SK-N-SH (cell line): Measurements from ENCODE around the gene SLC45A1. TPM values are rescaled to one million over a fixed set of nuclear protein-coding genes. Genes with fewer than 3 reads are reported as not detected.

Source experiments
- CTCF ChIA-PET: fragments of 300-600, 350-600 bp; formaldehyde crosslinking; extraction: SDS; loops from one replicate; lab custom pipeline; 2021; lab: Yijun Ruan, JAX
- POLR2A ChIA-PET: fragments of 350-600 bp; sonication (Branson Sonifier 250); formaldehyde crosslinking; extraction: SDS; loops from one replicate; lab custom pipeline; 2020; ENCODE audit warnings: antibody characterized with exemption, inconsistent platforms; lab: Yijun Ruan, JAX
- DNase-seq: peaks from one replicate; pipeline ENCODE4 v3.0.0; 2012
- H2AFZ ChIP-seq: fragments of 200-600 bp; sonication (generic); 2 replicates; pipeline ENCODE4 v1.8.1; 2016; ENCODE audit warnings: antibody characterized with exemption, mild to moderate bottlenecking, low read depth
- H3F3A ChIP-seq: fragments of 200-600 bp; sonication (generic); replicated peaks from 2 replicates; pipeline ENCODE3; 2016; ENCODE audit warnings: antibody characterized with exemption, mild to moderate bottlenecking; ENCODE audit not compliant: insufficient read depth
- H3K27ac ChIP-seq, 2 experiments: fragments of 200-500 bp in 1 of 2; fragments of 200-600 bp in 1 of 2; sonication (Bioruptor generic) in 1 of 2; sonication (generic), shearing (Covaris generic) in 1 of 2; 2 replicates each; pipeline versions ENCODE4 v1.5.1 to v1.6.1; 2014 to 2016; ENCODE audit warnings: low read depth in 2 of 2, inconsistent platforms in 1 of 2, low read length in 1 of 2, mild to moderate bottlenecking in 1 of 2, mixed read lengths in 1 of 2
- H3K27me3 ChIP-seq: fragments of 200-600 bp; sonication (generic), shearing (Covaris generic); 2 replicates; pipeline ENCODE4 v1.6.1; 2016; ENCODE audit warnings: mixed run types; ENCODE audit not compliant: insufficient read depth
- H3K36me3 ChIP-seq, 2 experiments: fragments of 200-500 bp in 1 of 2; fragments of 200-600 bp in 1 of 2; sonication (Bioruptor generic) in 1 of 2; sonication (generic) in 1 of 2; replicated peaks in 1 of 2; 2 replicates each; pipeline versions ENCODE3 to v1.5.1; 2014 to 2016; ENCODE audit warnings: low read length in 1 of 2, mild to moderate bottlenecking in 1 of 2; ENCODE audit not compliant: insufficient read depth in 2 of 2, control insufficient read depth in 1 of 2
- H3K4me1 ChIP-seq, 2 experiments: fragments of 200-500 bp in 1 of 2; fragments of 200-600 bp in 1 of 2; sonication (Bioruptor generic) in 1 of 2; sonication (generic), shearing (Covaris generic) in 1 of 2; 2 replicates each; pipeline versions ENCODE4 v1.5.1 to v1.6.1; 2014 to 2016; ENCODE audit warnings: low read depth in 1 of 2, low read length in 1 of 2, mixed run types in 1 of 2; ENCODE audit not compliant: insufficient read depth in 2 of 2, control insufficient read depth in 1 of 2
- H3K4me2 ChIP-seq: fragments of 200-600 bp; sonication (generic), shearing (Covaris generic); 2 replicates; pipeline ENCODE4 v1.6.1; 2017; ENCODE audit warnings: mixed run types
- H3K4me3 ChIP-seq, 2 experiments: fragments of 200-500 bp in 1 of 2; fragments of 200-600 bp in 1 of 2; sonication (Bioruptor generic) in 1 of 2; sonication (generic), shearing (Covaris generic) in 1 of 2; 2 replicates each; pipeline versions ENCODE4 v1.5.1 to v1.8.1; 2014 to 2016; ENCODE audit warnings: low read depth in 2 of 2, inconsistent platforms in 1 of 2, low read length in 1 of 2, mild to moderate bottlenecking in 1 of 2, mixed read lengths in 1 of 2, moderate library complexity in 1 of 2
- H3K79me2 ChIP-seq: fragments of 200-600 bp; sonication (generic); 2 replicates; pipeline ENCODE4 v1.8.1; 2017; ENCODE audit warnings: mild to moderate bottlenecking; ENCODE audit not compliant: insufficient read depth
- H3K9ac ChIP-seq: fragments of 200-600 bp; sonication (generic); 2 replicates; pipeline ENCODE4 v1.6.1; 2017; ENCODE audit warnings: mixed run types
- H3K9me2 ChIP-seq: fragments of 200-600 bp; sonication (generic); 2 replicates; pipeline ENCODE4 v1.6.1; 2017; ENCODE audit warnings: mixed run types
- H3K9me3 ChIP-seq: fragments of 200-600 bp; sonication (generic); 2 replicates; pipeline ENCODE4 v1.6.1; 2017; ENCODE audit warnings: mixed run types, mild to moderate bottlenecking, moderate library complexity
- H4K20me1 ChIP-seq: fragments of 200-600 bp; sonication (generic); 2 replicates; pipeline ENCODE4 v1.6.1; 2017; ENCODE audit warnings: mild to moderate bottlenecking, mixed run types; ENCODE audit not compliant: insufficient read depth
- ELF1 ChIP-seq: IDR thresholded peaks from 2 replicates; pipeline ENCODE4 v1.4.0; 2012
- EZH2phosphoT487 ChIP-seq: fragments of 200-600 bp; sonication (generic); IDR thresholded peaks from 2 replicates; pipeline ENCODE4 v1.6.1; 2017; ENCODE audit warnings: low read depth, mixed run types, mild to moderate bottlenecking, antibody characterized with exemption, moderate library complexity, borderline replicate concordance
- FOSL2 ChIP-seq: IDR thresholded peaks from 2 replicates; pipeline ENCODE4 v1.4.0; 2012; ENCODE audit warnings: low read depth, mild to moderate bottlenecking, moderate library complexity, borderline replicate concordance
- FOXM1 ChIP-seq: IDR thresholded peaks from 2 replicates; pipeline ENCODE4 v1.4.0; 2012; ENCODE audit warnings: low read depth, mild to moderate bottlenecking
- GATA2 ChIP-seq: sonication (generic); formaldehyde crosslinking; IDR thresholded peaks from 2 replicates; pipeline ENCODE4 v1.5.0; 2020; ENCODE audit warnings: mild to moderate bottlenecking, missing genetic modification reagents
- IRF3 ChIP-seq: fragments of 150-350 bp; IDR thresholded peaks from 2 replicates; pipeline ENCODE4 v1.6.1; 2016; ENCODE audit warnings: mild to moderate bottlenecking, low read depth, low read length
- JUND ChIP-seq: IDR thresholded peaks from 2 replicates; pipeline ENCODE4 v1.4.0; 2012
- MEF2A ChIP-seq: IDR thresholded peaks from 2 replicates; pipeline ENCODE4 v1.4.0; 2012; ENCODE audit warnings: low read depth, borderline replicate concordance
- NRF1 ChIP-seq: IDR thresholded peaks from 2 replicates; pipeline ENCODE4 v1.6.1; 2012; ENCODE audit warnings: low read depth, mild to moderate bottlenecking, low read length
- POLR2AphosphoS5 ChIP-seq: IDR thresholded peaks from 2 replicates; pipeline ENCODE4 v1.6.1; 2012; ENCODE audit warnings: low read depth, low read length
- RCOR1 ChIP-seq: fragments of 150-350 bp; IDR thresholded peaks from 2 replicates; pipeline ENCODE4 v1.6.1; 2017; ENCODE audit warnings: antibody characterized with exemption, low read length
- RXRA ChIP-seq: IDR thresholded peaks from 2 replicates; pipeline ENCODE4 v1.4.0; 2012; ENCODE audit warnings: low read depth, mild to moderate bottlenecking, borderline replicate concordance
- SIN3A ChIP-seq: IDR thresholded peaks from 2 replicates; pipeline ENCODE4 v1.6.1; 2012; ENCODE audit warnings: low read depth, mild to moderate bottlenecking, low read length, moderate library complexity, borderline replicate concordance
- SMC3 ChIP-seq: IDR thresholded peaks from 2 replicates; pipeline ENCODE4 v1.6.1; 2012; ENCODE audit warnings: low read depth, low read length, improper control_type of control experiment
- USF1 ChIP-seq: IDR thresholded peaks from 2 replicates; pipeline ENCODE4 v1.4.0; 2012; ENCODE audit warnings: low read depth, borderline replicate concordance
- USF2 ChIP-seq: fragments of 150-350 bp; IDR thresholded peaks from 2 replicates; pipeline ENCODE4 v1.6.1; 2017; ENCODE audit warnings: antibody characterized with exemption, low read length, low read depth, borderline replicate concordance
- YY1 ChIP-seq: IDR thresholded peaks from 2 replicates; pipeline ENCODE4 v1.4.0; 2012; ENCODE audit warnings: low read depth, mild to moderate bottlenecking
- WGBS: methylation state at CpG from one replicate; pipeline ENCODE4 v1.1.6; 2017; ENCODE audit warnings: low lambda C conversion rate; 5-methylcytosine and 5-hydroxymethylcytosine counted together
- polyA plus RNA-seq, 3 experiments: library from polyadenylated mRNA; depleted of rRNA; stranded (reverse); fragments of >200 nt; gene quantifications; 2 replicates each; pipeline ENCODE4 v1.2.3, GENCODE V29; 2012
- TF ChIP-seq, protein P1 (sequence below): IDR thresholded peaks from 2 replicates; pipeline ENCODE4 v1.6.1; 2012; ENCODE audit warnings: mild to moderate bottlenecking, low read depth, low read length, moderate library complexity
- TF ChIP-seq, protein P2 (sequence below): IDR thresholded peaks from 2 replicates; pipeline ENCODE4 v1.4.0; 2012; ENCODE audit warnings: low read depth

SLC45A1 gene
- polyA plus RNA-seq, 1 of the 3 experiments (the other 2 are of a cell fraction) = 2.5 TPM

- TF ChIP-seq, protein P1, sequence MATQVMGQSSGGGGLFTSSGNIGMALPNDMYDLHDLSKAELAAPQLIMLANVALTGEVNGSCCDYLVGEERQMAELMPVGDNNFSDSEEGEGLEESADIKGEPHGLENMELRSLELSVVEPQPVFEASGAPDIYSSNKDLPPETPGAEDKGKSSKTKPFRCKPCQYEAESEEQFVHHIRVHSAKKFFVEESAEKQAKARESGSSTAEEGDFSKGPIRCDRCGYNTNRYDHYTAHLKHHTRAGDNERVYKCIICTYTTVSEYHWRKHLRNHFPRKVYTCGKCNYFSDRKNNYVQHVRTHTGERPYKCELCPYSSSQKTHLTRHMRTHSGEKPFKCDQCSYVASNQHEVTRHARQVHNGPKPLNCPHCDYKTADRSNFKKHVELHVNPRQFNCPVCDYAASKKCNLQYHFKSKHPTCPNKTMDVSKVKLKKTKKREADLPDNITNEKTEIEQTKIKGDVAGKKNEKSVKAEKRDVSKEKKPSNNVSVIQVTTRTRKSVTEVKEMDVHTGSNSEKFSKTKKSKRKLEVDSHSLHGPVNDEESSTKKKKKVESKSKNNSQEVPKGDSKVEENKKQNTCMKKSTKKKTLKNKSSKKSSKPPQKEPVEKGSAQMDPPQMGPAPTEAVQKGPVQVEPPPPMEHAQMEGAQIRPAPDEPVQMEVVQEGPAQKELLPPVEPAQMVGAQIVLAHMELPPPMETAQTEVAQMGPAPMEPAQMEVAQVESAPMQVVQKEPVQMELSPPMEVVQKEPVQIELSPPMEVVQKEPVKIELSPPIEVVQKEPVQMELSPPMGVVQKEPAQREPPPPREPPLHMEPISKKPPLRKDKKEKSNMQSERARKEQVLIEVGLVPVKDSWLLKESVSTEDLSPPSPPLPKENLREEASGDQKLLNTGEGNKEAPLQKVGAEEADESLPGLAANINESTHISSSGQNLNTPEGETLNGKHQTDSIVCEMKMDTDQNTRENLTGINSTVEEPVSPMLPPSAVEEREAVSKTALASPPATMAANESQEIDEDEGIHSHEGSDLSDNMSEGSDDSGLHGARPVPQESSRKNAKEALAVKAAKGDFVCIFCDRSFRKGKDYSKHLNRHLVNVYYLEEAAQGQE = no peak
- TF ChIP-seq MEF2A = no peak
These were observed 60.3 kb downstream of the SLC45A1 start (continued) for GRCh38 chr1:8378178-8378577.

GRCh38 chr1:8378981-8379470 is 61.1 kb downstream of the SLC45A1 start:
- Histone ChIP-seq H3K27me3 (no peaks in the 10 kb centered on the region), H3K4me1 (peaks cover 8 to 33% of the 10 kb centered on the region in 2 experiments), H3K9me2 (no peaks in the 10 kb centered on the region), H3K9ac (no peak overlapping the region), H3F3A (peaks cover under 1% of the 10 kb centered on the region), H3K79me2 (peaks cover 70% of the 10 kb centered on the region), H3K4me3 (no peak overlapping the region), H2AFZ (no peak overlapping the region), H3K4me2 (no peak overlapping the region), H3K36me3 (peaks cover 0 to 16% of the 10 kb centered on the region in 2 experiments), H3K9me3 (no peaks in the 10 kb centered on the region), H3K27ac (no peak overlapping the region), H4K20me1 (peaks cover 34% of the 10 kb centered on the region; the same call in 1 of the 2 replicates)
- over 99% methylated on average over 6 of the region's 10 CpGs for WGBS
- no peak for DNase-seq
- TF ChIP-seq POLR2AphosphoS5 = no peak
- no peak for TF ChIP-seq JUND
- TF ChIP-seq USF1 = no peak
- no peak for TF ChIP-seq IRF3
- no peak for TF ChIP-seq SMC3
- no peak for TF ChIP-seq NRF1
- no peak for TF ChIP-seq USF2
- no peak for TF ChIP-seq FOXM1
- TF ChIP-seq FOSL2 = no peak
- TF ChIP-seq GATA2 = no peak
- no peak for TF ChIP-seq RXRA
- no peak for TF ChIP-seq ELF1
- no peak for TF ChIP-seq EZH2phosphoT487
- TF ChIP-seq SIN3A = no peak
- no peak for TF ChIP-seq RCOR1
- TF ChIP-seq, protein P2, sequence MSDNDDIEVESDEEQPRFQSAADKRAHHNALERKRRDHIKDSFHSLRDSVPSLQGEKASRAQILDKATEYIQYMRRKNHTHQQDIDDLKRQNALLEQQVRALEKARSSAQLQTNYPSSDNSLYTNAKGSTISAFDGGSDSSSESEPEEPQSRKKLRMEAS = no peak
- no peak for TF ChIP-seq YY1
- CTCF ChIA-PET = interaction anchor here (1.4 kb wide), 1 partner anchor 27 kb away, joined by 4 read pairs; no protein-coding TSS in a partner anchor
- POLR2A ChIA-PET = no interaction called here
